GM12892 (cell line): ENCODE results near the gene DONSON.

Experiments
- POLR2A ChIP-seq: IDR thresholded peaks from 2 replicates; pipeline ENCODE4 v1.6.1; 2011; ENCODE audit warnings: low read depth, low read length, control low read depth
- POLR2AphosphoS5 ChIP-seq: IDR thresholded peaks from 2 replicates; pipeline ENCODE4 v1.6.1; 2011; ENCODE audit warnings: low read depth, low read length, control low read depth

GRCh38 chr21:33562389-33562788 lies 26.1 kb downstream of the DONSON start:
- TF ChIP-seq POLR2AphosphoS5 (no peak), POLR2A (no peak)
